ENCODE data around the gene C19orf67. TPM values are rescaled to one million over a fixed set of nuclear protein-coding genes. Genes with fewer than 3 reads are reported as not detected.

C19orf67 gene
- total and polyA plus RNA-seq, 2 donors from 2014 or later: not detected

- no peak overlapping the region for H3K27ac ChIP-seq (ENCODE audit: low read depth in 2 of 2, low read length in 2 of 2)
- FAIRE-seq: no peak
These were observed 7.7 kb upstream of the C19orf67 start for GRCh38 chr19:14093117-14093823.

GRCh38 chr19:14091813-14092462 is 6.4 kb upstream of the C19orf67 start:
- peak overlapping the region in 1 of 3 donors; percentile 51 for H3K9ac ChIP-seq (ENCODE audit: low read length in 3 of 3)
- peak overlapping the region in 1 of 3 donors; percentile 82 for H3K4me3 ChIP-seq (ENCODE audit: low read length in 3 of 3)
- peaks cover 2 to 7% (median 2%) of the 10 kb centered on the region in 3 donors for H3K36me3 ChIP-seq (ENCODE audit: control insufficient read depth in 2 of 3, insufficient read depth in 3 of 3, low read length in 3 of 3)

More at GRCh38 chr19:14093117-14093823, 7.7 kb upstream of the C19orf67 start:
- Histone ChIP-seq H3K27me3 (ENCODE audit: control insufficient read depth, insufficient read depth, low read length) (no peaks in the 10 kb centered on the region), H3K9ac (ENCODE audit: low read length in 3 of 3) (no peak overlapping the region), H3K9me3 (ENCODE audit: control insufficient read depth in 2 of 3, insufficient read depth in 1 of 3, low read length in 3 of 3) (peaks cover 0 to 8% (median 4%) of the 10 kb centered on the region in 3 donors), H3K4me1 (ENCODE audit: control insufficient read depth in 2 of 3, insufficient read depth in 2 of 3, low read depth in 1 of 3, low read length in 3 of 3) (no peaks in the 10 kb centered on the region), H3K36me3 (ENCODE audit: control insufficient read depth in 2 of 3, insufficient read depth in 3 of 3, low read length in 3 of 3) (peaks cover 0 to 11% (median 5%) of the 10 kb centered on the region in 3 donors), H3K4me3 (ENCODE audit: low read length in 3 of 3) (no peak overlapping the region)
- DNase-seq: no peak
- no peak for TF ChIP-seq CTCF (IDR thresholded peaks at IDR 0.05; ENCODE audit: borderline replicate concordance, extremely low read depth, insufficient read depth)
- intact Hi-C loops (cut with DNase I): no loop called here

GRCh38 chr19:14091081-14091812 is 5.7 kb upstream of the C19orf67 start:
- Histone ChIP-seq H3K27me3 (ENCODE audit: control insufficient read depth, insufficient read depth, low read length) (no peaks in the 10 kb centered on the region), H3K9ac (ENCODE audit: low read length in 3 of 3) (peak overlapping the region; percentile 51 to 87 (median 85)), H3K36me3 (ENCODE audit: control insufficient read depth in 2 of 3, insufficient read depth in 3 of 3, low read length in 3 of 3) (peaks cover 0 to 2% (median 2%) of the 10 kb centered on the region in 3 donors), H3K9me3 (ENCODE audit: control insufficient read depth in 2 of 3, insufficient read depth in 1 of 3, low read length in 3 of 3) (peaks cover 0 to 8% (median 4%) of the 10 kb centered on the region in 3 donors), H3K4me1 (ENCODE audit: control insufficient read depth in 2 of 3, insufficient read depth in 2 of 3, low read depth in 1 of 3, low read length in 3 of 3) (no peaks in the 10 kb centered on the region), H3K27ac (ENCODE audit: low read depth in 2 of 2, low read length in 2 of 2) (peak overlapping the region; percentile 92 to 94), H3K4me3 (ENCODE audit: low read length in 3 of 3) (peak overlapping the region; percentile 73 to 82 (median 74))
- DNase-seq (peak; percentile 73 to 95 (median 88)), FAIRE-seq (no peak)
- TF ChIP-seq CTCF (IDR thresholded peaks at IDR 0.05; ENCODE audit: borderline replicate concordance, extremely low read depth, insufficient read depth): no peak
- intact Hi-C loops (cut with DNase I): no loop called here

More at GRCh38 chr19:14091813-14092462, 6.4 kb upstream of the C19orf67 start:
- peak overlapping the region in 1 of 2 donors; percentile 94 for H3K27ac ChIP-seq (ENCODE audit: low read depth in 2 of 2, low read length in 2 of 2)
- H3K27me3 ChIP-seq (ENCODE audit: control insufficient read depth, insufficient read depth, low read length): no peaks in the 10 kb centered on the region
- DNase-seq (peak in 2 of 5 donors; percentile 50 to 86), FAIRE-seq (no peak)
- intact Hi-C loops (cut with DNase I): no loop called here
- no peaks in the 10 kb centered on the region for H3K4me1 ChIP-seq (ENCODE audit: control insufficient read depth in 2 of 3, insufficient read depth in 2 of 3, low read depth in 1 of 3, low read length in 3 of 3)
- no peak for TF ChIP-seq CTCF (IDR thresholded peaks at IDR 0.05; ENCODE audit: borderline replicate concordance, extremely low read depth, insufficient read depth)
- H3K9me3 ChIP-seq (ENCODE audit: control insufficient read depth in 2 of 3, insufficient read depth in 1 of 3, low read length in 3 of 3): peaks cover 0 to 8% (median 4%) of the 10 kb centered on the region in 3 donors
